ENCODE data around the gene POC1B. TPM values are rescaled to one million over a fixed set of nuclear protein-coding genes. Genes with fewer than 3 reads are reported as not detected.

Gene POC1B
- total RNA-seq, 4 donors from 2014 or later: 24.3 to 42.9 (median 31.1) TPM

GRCh38 chr12:89523843-89524540 is 1.9 kb downstream of the POC1B start:
- H3K27me3 ChIP-seq: no peaks in the 10 kb centered on the region
- peak overlapping the region; percentile 91 to 96 (median 92) for H3K27ac ChIP-seq
- no peaks in the 10 kb centered on the region for H3K9me3 ChIP-seq
- no peak for DNase-seq
- TF ChIP-seq CTCF (IDR thresholded peaks at IDR 0.05) (no peak), POLR2A (IDR thresholded peaks at IDR 0.05) (no peak)
- no peaks in the 10 kb centered on the region for H3K36me3 ChIP-seq
- H3K4me1 ChIP-seq: peaks cover 0 to 38% (median 8%) of the 10 kb centered on the region in 4 donors
- peak overlapping the region; percentile 83 to 98 (median 91) for H3K4me3 ChIP-seq

- no peaks in the 10 kb centered on the region for H3K36me3 ChIP-seq
- no peaks in the 10 kb centered on the region for H3K27me3 ChIP-seq
- peak overlapping the region in 3 of 4 donors; percentile 83 to 98 (median 92) for H3K4me3 ChIP-seq
- H3K4me1 ChIP-seq: peaks cover 0 to 38% (median 8%) of the 10 kb centered on the region in 4 donors
- peak overlapping the region in 3 of 4 donors; percentile 91 to 93 (median 92) for H3K27ac ChIP-seq
- TF ChIP-seq POLR2A (IDR thresholded peaks at IDR 0.05): peak in 1 of 2 donors; percentile 18
- TF ChIP-seq CTCF (IDR thresholded peaks at IDR 0.05): no peak
- H3K9me3 ChIP-seq: no peaks in the 10 kb centered on the region
- DNase-seq: peak in 1 of 3 donors; percentile 52
Measured at GRCh38 chr12:89523393-89523792, 2.5 kb downstream of the POC1B start.

GRCh38 chr12:89521364-89522223 is 4.3 kb downstream of the POC1B start:
- no peaks in the 10 kb centered on the region for H3K36me3 ChIP-seq
- peak overlapping the region in 2 of 4 donors; percentile 0 to 73 for H3K27ac ChIP-seq
- H3K4me3 ChIP-seq: peak overlapping the region in 3 of 4 donors; percentile 4 to 98 (median 83)
- H3K27me3 ChIP-seq: no peaks in the 10 kb centered on the region
- no peaks in the 10 kb centered on the region for H3K9me3 ChIP-seq
- TF ChIP-seq CTCF (IDR thresholded peaks at IDR 0.05): no peak
- TF ChIP-seq POLR2A (IDR thresholded peaks at IDR 0.05): no peak
- DNase-seq: no peak
- H3K4me1 ChIP-seq: peaks cover 0 to 38% (median 8%) of the 10 kb centered on the region in 4 donors

GRCh38 chr12:89517720-89518119 is 8.1 kb downstream of the POC1B start:
- Histone ChIP-seq H3K27ac (no peak overlapping the region), H3K27me3 (no peaks in the 10 kb centered on the region), H3K4me3 (no peak overlapping the region), H3K36me3 (no peaks in the 10 kb centered on the region), H3K9me3 (no peaks in the 10 kb centered on the region), H3K4me1 (peaks cover 0 to 26% (median 3%) of the 10 kb centered on the region in 4 donors)
- TF ChIP-seq CTCF (IDR thresholded peaks at IDR 0.05) (no peak), POLR2A (IDR thresholded peaks at IDR 0.05) (peak in 1 of 2 donors; percentile 23)
- DNase-seq: no peak

- TF ChIP-seq CTCF (IDR thresholded peaks at IDR 0.05) (no peak), POLR2A (IDR thresholded peaks at IDR 0.05) (no peak)
- peaks cover 0 to 16% (median 0%) of the 10 kb centered on the region in 4 donors for H3K4me1 ChIP-seq
- DNase-seq: no peak
- no peak overlapping the region for H3K4me3 ChIP-seq
- H3K27ac ChIP-seq: peak overlapping the region in 1 of 4 donors; percentile 3
- no peaks in the 10 kb centered on the region for H3K36me3 ChIP-seq
- H3K27me3 ChIP-seq: no peaks in the 10 kb centered on the region
- H3K9me3 ChIP-seq: no peaks in the 10 kb centered on the region
Measured at GRCh38 chr12:89516633-89517032, 9.2 kb downstream of the POC1B start.

Measured in Peyer's patch (tissue), 4 donors.